HG03520 (cell line): ENCODE results near the gene BCL7A.
A peak's percentile ranks its signal among the peaks of the same experiment; 100 is the strongest.
"Not testable (repeated sequence)": the region's sequence is repeated elsewhere in the genome, so short reads cannot be mapped to it uniquely, and the experiment has no call there.

Source experiments
- ATAC-seq: cut with Tn5 transposase; IDR thresholded peaks from one replicate; pipeline ENCODE4 v1.9.1; 2021; ENCODE audit warnings: mild to moderate bottlenecking, moderate library complexity; ENCODE audit not compliant: unreplicated experiment

The BCL7A gene

GRCh38 chr12:122024132-122024785 is 2.6 kb downstream of the BCL7A start:
- ATAC-seq = no peak

GRCh38 chr12:122026706-122027333 is 5.1 kb downstream of the BCL7A start:
- ATAC-seq = no peak

GRCh38 chr12:122028165-122028904 is 6.7 kb downstream of the BCL7A start:
- no peak for ATAC-seq

DNA sequence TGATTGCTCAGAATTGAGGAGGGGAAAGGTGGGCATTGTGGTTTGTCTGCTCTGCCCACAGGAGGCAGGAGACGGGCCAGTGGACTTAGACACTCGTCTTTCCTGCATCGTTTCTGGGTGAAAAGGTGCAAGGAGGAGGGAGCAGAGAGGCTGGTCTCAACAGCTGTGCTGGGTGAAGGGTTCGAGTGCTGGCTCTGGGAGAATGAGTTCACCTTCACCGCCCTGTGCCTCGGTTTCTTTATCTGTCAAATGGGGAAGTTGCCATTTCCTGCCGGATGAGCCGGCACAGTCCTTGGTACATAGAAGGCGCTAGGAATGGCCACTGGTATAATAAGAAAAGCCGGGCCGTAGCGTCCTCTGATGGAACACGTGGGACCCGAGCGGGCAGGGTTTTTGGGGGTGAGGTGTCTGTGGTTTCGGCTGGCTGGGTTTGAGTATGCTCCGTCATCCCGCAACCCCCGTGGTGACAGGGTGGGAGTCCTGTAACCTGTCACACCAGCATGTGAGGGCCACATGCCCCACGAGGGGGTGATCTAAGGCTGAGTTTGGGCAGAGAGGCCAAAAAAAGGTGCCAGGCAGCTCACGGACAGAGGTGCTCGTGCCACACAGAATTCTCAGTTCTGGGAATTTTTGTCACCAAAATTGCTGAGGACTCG is 7.3 kb downstream of the BCL7A start:
- peak; percentile 36 for ATAC-seq

DNA sequence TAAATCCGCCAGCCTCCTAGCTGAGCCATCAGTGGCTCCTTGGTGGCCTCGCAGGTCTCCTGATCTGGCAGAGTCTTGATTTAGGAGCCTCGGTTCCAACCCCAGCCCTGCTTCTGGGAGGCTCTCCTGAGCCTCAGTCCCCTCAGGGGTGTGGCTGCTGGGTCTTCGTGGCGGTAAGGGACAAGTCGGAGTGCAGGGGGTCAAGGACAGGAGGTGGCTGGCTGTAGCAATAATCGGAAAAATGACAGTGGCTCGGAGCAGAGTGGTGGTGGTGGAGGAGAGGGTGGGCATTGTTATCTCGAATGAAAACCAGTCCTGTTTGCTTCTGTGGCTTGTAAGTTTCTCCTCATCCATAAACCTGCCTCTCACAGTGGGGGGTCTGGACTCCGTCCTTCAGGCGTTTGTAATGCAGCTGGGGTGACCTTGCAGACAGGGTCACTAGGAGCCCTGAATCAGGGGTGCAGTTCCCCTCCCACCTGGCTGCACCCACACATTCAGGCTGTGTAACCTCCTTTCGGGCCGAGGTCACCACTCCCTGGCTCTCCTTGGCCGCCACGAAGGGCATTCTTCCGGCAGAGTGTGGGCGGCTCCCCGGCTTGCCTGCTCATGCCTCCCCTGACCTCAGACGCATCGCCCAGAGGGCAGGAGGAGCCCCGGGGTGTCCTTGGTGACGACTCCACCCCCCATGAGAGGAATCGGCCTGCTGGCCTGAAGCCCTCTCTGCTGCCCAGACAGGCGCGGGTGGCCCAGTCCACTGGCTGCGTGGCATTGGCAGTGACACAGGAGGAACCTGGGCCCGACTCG is 8.1 kb downstream of the BCL7A start:
- ATAC-seq = no peak

DNA sequence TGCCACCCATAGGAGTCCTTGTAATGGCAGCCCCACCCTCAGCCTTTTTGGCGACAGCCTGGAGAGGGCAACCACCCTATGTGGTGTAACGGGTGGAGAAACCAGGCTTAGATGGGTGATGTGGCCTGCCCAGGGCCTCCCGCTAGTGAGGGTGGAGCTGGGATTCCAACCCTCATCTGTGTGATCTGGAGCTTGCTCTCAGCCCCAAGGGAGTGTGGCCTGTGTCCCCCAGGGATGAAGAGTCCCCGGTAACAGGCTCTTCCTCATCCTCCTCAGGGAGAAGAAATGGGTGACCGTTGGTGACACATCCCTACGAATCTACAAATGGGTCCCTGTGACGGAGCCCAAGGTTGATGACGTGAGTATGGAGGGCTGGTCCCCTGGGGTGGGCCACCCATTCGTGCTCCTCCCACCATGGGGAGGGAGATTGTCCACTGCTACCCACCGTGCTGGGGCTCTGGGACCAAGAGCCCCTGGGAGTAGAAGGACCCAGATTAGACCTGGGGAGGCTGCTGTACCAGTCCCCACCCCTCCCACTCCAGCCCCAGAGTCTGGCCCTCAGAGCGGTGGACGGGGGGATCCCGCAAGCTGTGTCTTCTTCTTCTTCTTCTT is 8.8 kb downstream of the BCL7A start:
- ATAC-seq = no peak

GRCh38 chr12:122031342-122032216 is 9.9 kb downstream of the BCL7A start:
- ATAC-seq = no peak

GRCh38 chr12:122032580-122032979 is 10.9 kb downstream of the BCL7A start:
- no peak for ATAC-seq

DNA sequence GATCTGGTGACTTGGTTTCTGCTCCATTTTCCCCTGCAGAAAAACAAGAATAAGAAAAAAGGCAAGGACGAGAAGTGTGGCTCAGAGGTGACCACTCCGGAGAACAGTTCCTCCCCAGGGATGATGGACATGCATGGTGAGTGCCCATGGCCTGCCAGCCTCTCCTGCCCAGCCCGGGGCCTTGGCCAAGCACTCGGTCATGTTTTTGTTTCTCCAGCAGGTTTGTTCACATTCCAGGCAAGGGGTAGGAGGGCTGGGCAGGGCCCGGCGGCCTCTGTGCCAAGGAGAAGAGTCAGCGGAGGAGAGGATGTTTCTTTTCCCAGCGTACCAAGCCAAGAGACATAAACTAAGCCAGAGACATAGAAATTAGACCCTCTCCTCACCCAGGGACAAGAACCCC is 13.6 kb downstream of the BCL7A start:
- no peak for ATAC-seq

DNA sequence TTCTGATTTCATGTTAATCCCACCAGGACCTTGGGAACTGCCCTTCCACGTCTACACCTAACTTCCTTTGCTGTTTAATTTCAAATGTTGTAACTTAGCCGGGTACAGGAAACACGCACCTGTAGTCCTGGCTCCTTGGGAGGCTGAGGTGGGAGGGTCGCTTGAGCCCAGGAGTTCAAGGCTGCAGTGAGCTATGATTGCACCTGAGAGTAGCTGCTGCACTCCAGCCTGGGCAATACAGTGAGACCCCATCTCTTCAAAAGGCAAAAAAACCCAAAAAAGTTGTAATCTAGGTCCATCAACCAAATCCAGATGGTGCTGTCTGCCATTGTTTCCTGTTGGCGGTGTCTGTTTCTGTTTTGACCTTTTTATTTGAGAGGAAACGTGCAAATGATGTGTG is 14.5 kb downstream of the BCL7A start:
- no peak for ATAC-seq

DNA sequence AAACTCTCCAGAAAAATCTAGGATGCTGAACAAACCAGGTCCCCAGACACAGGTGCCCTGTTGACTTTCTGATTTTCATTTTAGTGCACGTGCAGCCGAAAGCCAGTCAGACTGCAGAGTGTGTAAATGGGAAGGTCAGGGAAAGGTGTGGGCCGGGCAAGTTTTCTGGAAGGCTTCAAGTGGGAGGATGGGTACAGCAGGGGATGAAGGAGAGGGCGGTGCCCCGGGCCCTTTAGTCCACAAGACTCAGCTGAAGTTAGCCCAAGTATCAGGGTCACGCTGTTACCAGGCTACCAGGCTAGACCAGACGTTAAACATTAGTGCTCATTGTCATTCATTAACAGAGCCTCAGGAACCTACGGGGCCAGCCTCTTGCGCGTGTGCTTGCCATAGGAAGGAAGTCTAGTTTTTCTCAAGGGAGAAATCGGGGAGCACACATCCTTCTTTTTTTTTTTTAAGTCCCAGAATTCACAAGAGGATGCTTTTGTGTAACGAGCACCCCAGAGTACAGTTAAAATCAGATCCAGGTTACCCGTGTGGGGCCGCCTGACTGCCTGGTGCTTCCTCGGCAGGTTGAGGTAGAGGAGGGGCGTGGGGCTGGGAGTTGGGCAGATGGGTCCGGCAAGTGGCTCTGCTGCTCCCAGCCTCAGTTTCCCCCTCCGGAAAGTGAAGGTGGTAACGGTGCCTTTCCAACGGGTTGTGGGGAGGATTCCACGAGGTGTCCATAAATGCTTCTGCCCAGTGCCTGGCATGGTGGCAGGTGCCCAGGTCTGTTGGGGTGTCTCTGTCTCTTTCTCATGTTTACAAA is 19.1 kb downstream of the BCL7A start:
- no peak for ATAC-seq

DNA sequence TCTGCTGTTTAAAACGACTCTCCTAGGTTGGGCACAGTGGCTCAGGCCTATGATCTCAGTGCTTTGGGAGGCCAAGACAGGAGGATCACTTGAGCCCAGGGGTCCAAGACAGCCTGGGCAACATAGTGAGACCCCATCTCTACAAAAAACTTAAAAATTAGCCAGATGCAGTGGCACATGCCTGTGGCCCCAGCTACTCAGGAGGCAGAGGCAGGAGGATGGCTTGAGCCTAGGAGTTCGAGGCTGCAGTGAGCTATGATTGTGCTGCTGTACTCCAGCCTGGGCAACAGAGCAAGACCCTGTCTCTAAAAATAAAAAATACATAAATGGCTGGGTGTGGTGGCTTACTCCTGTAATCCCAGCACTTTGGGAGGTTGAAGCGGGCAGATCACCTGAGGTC is 19.8 kb downstream of the BCL7A start:
- not testable (repeated sequence) for ATAC-seq

GRCh38 chr12:122042910-122043309 is 21.2 kb downstream of the BCL7A start:
- ATAC-seq = no peak

GRCh38 chr12:122043476-122043875 is 21.8 kb downstream of the BCL7A start:
- ATAC-seq = no peak

GRCh38 chr12:122045262-122045661 is 23.6 kb downstream of the BCL7A start:
- no peak for ATAC-seq

DNA sequence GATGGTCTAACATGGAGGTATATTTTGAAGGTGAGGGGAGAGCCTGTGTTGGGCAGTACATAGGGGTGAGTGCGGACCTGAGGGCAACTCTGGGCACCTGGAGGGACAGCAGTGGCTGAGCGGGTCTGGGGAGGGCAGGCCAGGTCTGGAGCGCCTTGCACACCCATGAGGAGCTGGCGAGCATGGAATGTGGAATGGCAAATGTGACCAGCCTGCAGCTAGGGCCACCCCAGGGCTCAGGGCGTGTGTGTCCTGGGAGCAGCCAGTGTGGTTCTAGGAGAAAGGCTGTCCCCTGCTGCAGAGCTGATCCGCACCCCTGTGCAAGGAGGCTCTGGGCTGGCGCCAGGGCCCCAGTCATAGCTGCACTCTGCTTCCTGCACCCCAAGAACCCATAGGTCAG is 24.5 kb downstream of the BCL7A start:
- ATAC-seq = no peak

- ATAC-seq = no peak
Measured at GRCh38 chr12:122048151-122048550, 26.5 kb downstream of the BCL7A start.

GRCh38 chr12:122049827-122050226 is 28.1 kb downstream of the BCL7A start:
- no peak for ATAC-seq

DNA sequence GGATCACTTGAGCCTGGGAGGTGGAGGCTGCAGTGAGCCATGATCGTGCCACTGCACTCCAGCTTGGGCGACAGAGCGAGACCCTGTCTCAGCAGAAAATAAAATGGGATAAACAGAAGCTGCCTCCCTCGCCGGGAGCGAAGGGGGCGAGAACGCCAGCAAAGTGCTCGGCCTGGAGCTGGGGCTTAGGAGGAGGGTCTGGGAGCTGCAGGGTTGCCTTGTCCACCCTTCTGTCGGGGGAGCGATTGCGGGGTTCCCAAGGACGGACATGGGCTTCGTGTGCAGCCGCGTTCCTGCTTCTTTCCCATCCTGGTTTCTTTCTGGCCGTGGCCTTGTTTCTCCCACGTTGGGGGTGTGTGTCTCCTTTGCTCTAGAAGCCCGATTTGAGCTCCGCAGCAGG is 29.0 kb downstream of the BCL7A start:
- ATAC-seq = no peak
